ENCODE measurements around the gene HPD.
A peak's percentile ranks its signal among the peaks of the same experiment; 100 is the strongest.

The HPD gene

DNA sequence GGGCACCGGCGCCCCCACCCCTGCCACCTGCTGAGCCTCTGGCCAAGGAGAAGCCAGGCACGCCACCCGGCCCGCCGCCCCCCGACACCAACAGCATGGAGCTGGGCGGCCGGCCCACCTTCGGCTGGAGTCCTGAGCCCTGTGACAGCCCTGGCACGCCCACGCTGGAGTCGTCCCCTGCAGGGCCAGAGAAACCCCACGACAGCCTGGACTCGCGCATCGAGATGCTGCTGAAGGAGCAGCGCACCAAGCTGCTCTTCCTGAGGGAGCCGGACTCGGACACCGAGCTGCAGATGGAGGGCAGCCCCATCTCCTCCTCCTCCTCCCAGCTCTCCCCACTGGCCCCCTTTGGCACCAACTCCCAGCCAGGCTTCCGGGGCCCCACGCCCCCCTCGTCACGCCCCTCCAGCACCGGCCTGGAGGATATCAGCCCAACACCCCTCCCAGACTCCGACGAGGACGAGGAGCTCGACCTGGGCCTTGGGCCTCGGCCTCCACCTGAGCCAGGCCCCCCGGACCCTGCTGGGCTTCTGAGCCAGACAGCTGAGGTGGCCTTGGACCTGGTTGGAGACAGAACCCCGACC is 48.3 kb downstream of the HPD start:
- DNase-seq: no peak

GRCh38 chr12:121809712-121810116 is 48.9 kb downstream of the HPD start:
- DNase-seq: no peak

- no peak for DNase-seq
Observed at GRCh38 chr12:121808623-121809022, 50.0 kb downstream of the HPD start.

GRCh38 chr12:121807642-121808347 is 50.9 kb downstream of the HPD start:
- DNase-seq: no peak

- no peak for DNase-seq
Observed at GRCh38 chr12:121806546-121807423, 51.9 kb downstream of the HPD start.

- DNase-seq: no peak
Observed at GRCh38 chr12:121806009-121806545, 52.6 kb downstream of the HPD start.

DNA sequence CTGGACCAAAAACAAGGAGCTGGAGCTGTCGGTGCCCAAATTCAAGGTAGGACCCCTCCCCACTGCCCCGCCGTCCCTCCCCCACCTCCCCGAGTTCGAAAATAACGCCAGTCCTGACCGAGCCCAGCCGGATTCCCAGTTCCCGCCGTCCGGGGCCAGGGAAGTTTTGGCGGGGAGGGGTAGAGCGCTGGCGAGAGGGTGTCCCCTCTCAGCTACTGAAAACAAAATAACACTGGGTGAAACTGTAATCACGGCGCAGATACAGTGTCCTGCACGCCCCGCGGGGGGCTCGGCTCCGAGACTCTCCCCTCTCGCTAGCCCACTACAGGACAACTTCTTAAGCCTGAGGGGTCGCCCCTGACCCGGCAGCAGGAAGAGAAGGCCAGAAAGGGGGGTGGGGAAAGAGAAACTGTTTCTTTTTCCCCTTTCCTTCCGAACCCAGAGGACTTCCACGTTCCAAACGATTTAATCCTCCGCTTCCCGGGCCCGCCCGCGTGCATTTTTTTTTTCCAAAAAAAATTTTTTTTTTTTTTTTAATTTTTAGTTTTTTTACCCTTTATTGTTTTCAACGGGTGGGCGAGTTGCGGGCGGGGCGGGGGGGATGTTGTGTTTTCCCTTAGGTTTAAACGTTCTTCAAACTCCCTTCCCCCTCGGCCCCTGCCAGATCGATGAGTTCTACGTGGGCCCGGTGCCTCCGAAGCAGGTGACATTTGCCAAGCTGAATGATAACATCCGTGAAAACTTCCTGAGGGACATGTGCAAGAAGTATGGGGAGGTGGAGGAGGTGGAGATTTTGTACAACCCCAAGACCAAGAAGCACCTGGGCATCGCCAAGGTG is 53.3 kb downstream of the HPD start:
- no peak for DNase-seq

- DNase-seq: no peak
Observed at GRCh38 chr12:121804417-121805111, 54.1 kb downstream of the HPD start.

GRCh38 chr12:121803861-121804416 is 54.7 kb downstream of the HPD start, which contains the start of gene SETD1B:
SETD1B (plus strand) TSS chr12:121804009; CDS start chr12:121804738, 729 bp downstream.
- peak; percentile 83 for DNase-seq

GRCh38 chr12:121802843-121803698 is 55.6 kb downstream of the HPD start:
- peak; percentile 96 for DNase-seq

- no peak for DNase-seq
Observed at GRCh38 chr12:121802485-121802842, 56.2 kb downstream of the HPD start.

GRCh38 chr12:121801595-121802484 is 56.8 kb downstream of the HPD start:
- DNase-seq: peak; percentile 74

- DNase-seq: peak; percentile 74
Observed at GRCh38 chr12:121800694-121801594, 57.7 kb downstream of the HPD start.

DNA sequence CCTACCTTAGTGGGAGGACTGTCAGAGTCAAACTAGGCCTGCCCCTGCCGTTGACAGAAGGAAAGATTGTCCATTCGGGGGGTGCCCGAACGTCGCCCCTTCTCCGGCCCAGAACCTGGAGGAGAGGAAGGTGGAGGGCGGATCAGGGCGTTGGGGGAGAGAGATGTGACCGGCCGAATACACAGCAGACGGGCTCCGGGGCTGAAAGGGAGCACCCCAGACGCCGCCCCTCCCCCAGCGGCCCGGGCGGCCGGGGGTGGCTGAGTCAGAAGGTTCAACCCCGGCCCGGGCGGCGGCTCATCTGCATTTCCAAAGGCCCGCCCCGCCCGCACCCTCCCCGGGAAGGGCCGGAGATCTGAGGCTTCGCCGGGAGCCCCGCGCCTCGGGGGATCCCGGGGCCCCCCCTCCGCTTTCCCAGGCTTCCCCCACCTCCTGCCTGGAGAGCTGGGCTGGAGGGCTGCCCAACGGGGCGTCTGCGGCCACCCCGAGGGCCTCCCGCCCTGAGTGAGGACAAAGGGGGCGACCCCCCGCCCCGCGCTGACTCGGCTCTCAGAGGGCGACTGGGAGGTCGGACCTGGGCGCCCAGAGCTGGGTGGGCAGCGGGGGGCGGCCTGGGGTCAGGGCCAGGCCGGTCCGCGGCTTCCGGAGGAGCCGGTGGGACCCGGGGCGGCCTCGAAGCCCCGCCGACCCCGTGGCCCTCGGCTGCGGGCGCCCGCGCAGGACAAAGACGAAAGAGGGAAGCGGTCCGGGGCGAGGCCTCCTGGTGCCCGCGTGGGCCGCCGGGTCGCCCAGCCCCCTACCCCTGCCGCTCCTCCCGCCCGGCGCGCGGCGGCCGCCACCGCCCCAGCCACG is 58.6 kb downstream of the HPD start:
- peak; percentile 83 for DNase-seq

DNA sequence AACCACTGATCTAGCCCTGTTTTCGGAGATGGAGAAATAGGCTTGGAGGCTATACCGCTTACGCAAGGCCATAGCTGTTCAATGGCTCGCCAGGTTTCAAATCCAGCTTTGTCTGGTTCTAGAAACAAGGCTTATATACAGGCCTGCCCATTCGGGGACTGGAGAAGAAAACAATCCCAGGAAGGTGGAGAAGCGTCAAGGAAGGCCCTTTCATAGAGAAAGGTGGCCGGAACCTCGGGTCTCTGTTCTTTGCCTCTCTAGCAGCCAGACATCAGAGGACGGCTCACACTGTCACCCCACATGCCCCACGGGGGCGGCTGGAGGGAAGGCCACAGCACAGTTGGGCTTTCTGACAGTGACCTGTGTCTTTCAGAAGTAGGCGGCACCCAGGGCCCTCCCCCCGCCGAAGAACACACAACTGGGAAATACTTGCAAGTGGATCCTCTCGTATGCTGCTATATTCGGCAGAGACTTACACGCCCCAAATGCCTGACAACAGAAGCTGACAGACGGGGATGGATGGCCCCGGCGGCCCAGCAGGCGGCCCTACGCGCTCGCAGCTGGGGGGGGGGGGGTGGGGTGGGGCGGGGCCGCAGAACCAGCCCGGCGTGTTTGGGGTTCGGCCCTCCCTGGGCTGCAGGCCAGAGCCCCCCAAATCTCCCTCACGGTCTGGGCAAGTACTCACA is 59.4 kb downstream of the HPD start:
- no peak for DNase-seq

DNA sequence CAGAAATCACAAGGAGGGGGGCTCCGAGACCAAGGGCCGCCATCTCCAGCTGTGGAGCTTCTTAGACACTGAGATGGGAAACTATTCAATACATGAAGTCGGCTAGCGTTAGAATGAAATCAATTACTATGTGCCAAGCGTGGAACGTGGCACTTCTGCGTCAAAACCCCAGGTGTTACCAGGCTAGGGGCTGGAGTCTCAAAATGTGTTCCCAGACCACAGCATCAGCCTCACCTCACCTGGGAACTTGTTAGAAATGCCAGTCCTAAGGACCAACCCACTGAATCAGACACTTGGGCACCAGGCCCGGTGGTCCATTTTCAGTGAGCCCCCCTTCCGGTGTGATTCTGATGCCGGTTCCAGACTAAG is 59.9 kb downstream of the HPD start:
- no peak for DNase-seq

All from activated CD4-positive, alpha-beta T cell treated with anti-CD3 and anti-CD28 coated beads, Interleukin-2, amount 50 U/mL, for 16 hours (primary cell).